ENCODE data around the gene PDE1A.

- TF ChIP-seq, protein P1, sequence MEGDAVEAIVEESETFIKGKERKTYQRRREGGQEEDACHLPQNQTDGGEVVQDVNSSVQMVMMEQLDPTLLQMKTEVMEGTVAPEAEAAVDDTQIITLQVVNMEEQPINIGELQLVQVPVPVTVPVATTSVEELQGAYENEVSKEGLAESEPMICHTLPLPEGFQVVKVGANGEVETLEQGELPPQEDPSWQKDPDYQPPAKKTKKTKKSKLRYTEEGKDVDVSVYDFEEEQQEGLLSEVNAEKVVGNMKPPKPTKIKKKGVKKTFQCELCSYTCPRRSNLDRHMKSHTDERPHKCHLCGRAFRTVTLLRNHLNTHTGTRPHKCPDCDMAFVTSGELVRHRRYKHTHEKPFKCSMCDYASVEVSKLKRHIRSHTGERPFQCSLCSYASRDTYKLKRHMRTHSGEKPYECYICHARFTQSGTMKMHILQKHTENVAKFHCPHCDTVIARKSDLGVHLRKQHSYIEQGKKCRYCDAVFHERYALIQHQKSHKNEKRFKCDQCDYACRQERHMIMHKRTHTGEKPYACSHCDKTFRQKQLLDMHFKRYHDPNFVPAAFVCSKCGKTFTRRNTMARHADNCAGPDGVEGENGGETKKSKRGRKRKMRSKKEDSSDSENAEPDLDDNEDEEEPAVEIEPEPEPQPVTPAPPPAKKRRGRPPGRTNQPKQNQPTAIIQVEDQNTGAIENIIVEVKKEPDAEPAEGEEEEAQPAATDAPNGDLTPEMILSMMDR (IDR thresholded peaks at IDR 0.05), result no peak
- TF ChIP-seq POLR2A (IDR thresholded peaks at IDR 0.05), result no peak
These were observed 9.4 kb upstream of the PDE1A start for GRCh38 chr2:182436252-182436651.

Measured in adrenal gland (tissue), 5 donors.